ENCODE data around the gene MED29. TPM values are rescaled to one million over a fixed set of nuclear protein-coding genes. Genes with fewer than 3 reads are reported as not detected.
A peak's percentile ranks its signal among the peaks of the same experiment; 100 is the strongest.

Gene MED29
- total RNA-seq, 4 donors from 2014 or later = 25.4 to 52.8 (median 41.0) TPM

- TF ChIP-seq POLR2A (IDR thresholded peaks at IDR 0.05) = no peak
- TF ChIP-seq, protein P1, sequence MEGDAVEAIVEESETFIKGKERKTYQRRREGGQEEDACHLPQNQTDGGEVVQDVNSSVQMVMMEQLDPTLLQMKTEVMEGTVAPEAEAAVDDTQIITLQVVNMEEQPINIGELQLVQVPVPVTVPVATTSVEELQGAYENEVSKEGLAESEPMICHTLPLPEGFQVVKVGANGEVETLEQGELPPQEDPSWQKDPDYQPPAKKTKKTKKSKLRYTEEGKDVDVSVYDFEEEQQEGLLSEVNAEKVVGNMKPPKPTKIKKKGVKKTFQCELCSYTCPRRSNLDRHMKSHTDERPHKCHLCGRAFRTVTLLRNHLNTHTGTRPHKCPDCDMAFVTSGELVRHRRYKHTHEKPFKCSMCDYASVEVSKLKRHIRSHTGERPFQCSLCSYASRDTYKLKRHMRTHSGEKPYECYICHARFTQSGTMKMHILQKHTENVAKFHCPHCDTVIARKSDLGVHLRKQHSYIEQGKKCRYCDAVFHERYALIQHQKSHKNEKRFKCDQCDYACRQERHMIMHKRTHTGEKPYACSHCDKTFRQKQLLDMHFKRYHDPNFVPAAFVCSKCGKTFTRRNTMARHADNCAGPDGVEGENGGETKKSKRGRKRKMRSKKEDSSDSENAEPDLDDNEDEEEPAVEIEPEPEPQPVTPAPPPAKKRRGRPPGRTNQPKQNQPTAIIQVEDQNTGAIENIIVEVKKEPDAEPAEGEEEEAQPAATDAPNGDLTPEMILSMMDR (IDR thresholded peaks at IDR 0.05) = no peak
- peaks cover 0 to 27% (median 0%) of the 10 kb centered on the region in 3 donors for H3K36me3 ChIP-seq
- no peak for DNase-seq
- peak overlapping the region; percentile 82 to 91 (median 85) for H3K4me3 ChIP-seq
- no peaks in the 10 kb centered on the region for H3K9me3 ChIP-seq
- H3K27ac ChIP-seq = peak overlapping the region; percentile 79 to 91 (median 88)
- no peaks in the 10 kb centered on the region for H3K27me3 ChIP-seq
- H3K4me1 ChIP-seq = peaks cover 0 to 34% (median 19%) of the 10 kb centered on the region in 4 donors
Measured at GRCh38 chr19:39434123-39435076, 43.2 kb downstream of the MED29 start.

DNA sequence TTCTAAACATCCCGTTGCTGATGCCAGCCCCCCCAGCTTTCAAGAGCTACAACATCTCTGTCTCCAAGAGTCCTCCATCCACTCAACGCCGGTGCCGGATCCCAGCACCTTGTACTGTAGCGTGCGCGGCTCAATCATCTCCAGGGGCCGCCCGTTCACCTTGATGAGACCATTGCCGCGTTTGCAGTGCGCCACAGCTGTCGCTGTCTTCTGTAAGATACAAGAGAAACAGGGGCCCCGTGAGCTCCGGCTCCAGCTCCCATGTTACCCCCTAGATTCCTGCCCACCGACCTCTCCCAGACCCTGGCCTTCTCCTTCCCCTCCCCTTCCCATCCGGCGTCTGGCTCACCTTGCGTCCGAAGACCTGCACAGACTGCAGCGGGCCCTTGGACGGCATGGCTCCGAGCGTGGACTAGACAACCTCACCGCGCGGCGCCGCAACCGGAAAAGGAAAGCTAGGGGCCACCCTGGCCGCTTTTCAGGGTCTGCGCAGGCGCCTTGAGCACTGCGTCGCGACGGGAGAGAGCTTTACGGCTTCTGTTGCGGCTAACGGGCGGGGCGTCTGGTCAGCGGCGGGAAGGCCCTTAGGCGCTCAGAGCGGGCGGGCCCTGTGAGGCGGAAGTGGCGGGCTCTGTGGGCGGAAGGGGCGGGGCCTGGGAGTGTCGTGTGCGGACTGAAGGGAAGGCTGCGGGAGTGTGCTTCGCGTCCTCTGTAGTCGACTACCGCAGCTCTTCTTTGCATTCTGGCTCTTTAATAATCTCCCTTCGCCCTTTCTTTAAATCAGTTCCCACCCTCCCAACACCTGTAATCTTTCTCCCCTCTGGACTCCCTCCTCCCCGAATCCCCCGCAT is 44.5 kb downstream of the MED29 start, which contains the start of gene RPS16:
TSS of gene RPS16 (minus strand) at position 451 of the 851 bp plus-strand sequence. CDS start at position 397, 54 bp downstream.
- Histone ChIP-seq H3K4me1 (peaks cover 0 to 36% (median 17%) of the 10 kb centered on the region in 4 donors), H3K36me3 (peaks cover 0 to 27% (median 0%) of the 10 kb centered on the region in 3 donors), H3K4me3 (peak within 1 kb of the TSS; percentile 82 to 91 (median 85)), H3K27me3 (no peaks in the 10 kb centered on the region), H3K9me3 (no peaks in the 10 kb centered on the region), H3K27ac (peak within 1 kb of the TSS; percentile 79 to 91 (median 88))
- peak; percentile 98 to 99 (median 99) for DNase-seq
- TF ChIP-seq POLR2A (IDR thresholded peaks at IDR 0.05) = peak; percentile 97
- TF ChIP-seq, protein P1 (IDR thresholded peaks at IDR 0.05) = no peak

DNA sequence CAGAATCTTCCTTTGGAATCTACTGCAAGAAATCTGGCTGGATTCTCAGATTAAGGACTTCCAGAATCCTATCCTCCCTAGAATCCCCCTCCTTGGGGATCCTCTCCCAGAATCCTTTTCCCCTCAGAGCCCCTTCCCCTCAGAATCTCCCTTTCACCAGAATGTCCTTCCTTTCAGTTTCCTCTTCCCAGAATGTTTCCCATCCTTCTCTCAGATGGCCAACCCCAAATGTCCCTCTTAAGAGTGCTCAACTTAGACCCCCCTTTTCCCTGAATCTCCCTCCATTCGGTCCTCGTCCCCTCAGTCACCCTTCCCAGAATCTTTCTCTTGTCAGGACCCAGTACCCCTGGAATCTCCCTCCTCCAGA is 45.2 kb downstream of the MED29 start:
- no peak for TF ChIP-seq POLR2A (IDR thresholded peaks at IDR 0.05)
- TF ChIP-seq, protein P1 (IDR thresholded peaks at IDR 0.05) = no peak
- peak overlapping the region; percentile 82 to 91 (median 85) for H3K4me3 ChIP-seq
- H3K27ac ChIP-seq = peak overlapping the region; percentile 79 to 91 (median 88)
- DNase-seq = no peak
- peaks cover 0 to 27% (median 0%) of the 10 kb centered on the region in 3 donors for H3K36me3 ChIP-seq
- no peaks in the 10 kb centered on the region for H3K9me3 ChIP-seq
- H3K4me1 ChIP-seq = peaks cover 0 to 33% (median 11%) of the 10 kb centered on the region in 4 donors
- no peaks in the 10 kb centered on the region for H3K27me3 ChIP-seq

- Histone ChIP-seq H3K27ac (no peak overlapping the region), H3K36me3 (peaks cover 0 to 10% (median 0%) of the 10 kb centered on the region in 3 donors), H3K4me3 (no peak overlapping the region), H3K4me1 (peaks cover 0 to 33% (median 11%) of the 10 kb centered on the region in 4 donors), H3K27me3 (no peaks in the 10 kb centered on the region), H3K9me3 (no peaks in the 10 kb centered on the region)
- TF ChIP-seq, protein P1 (IDR thresholded peaks at IDR 0.05) = no peak
- TF ChIP-seq POLR2A (IDR thresholded peaks at IDR 0.05) = no peak
- DNase-seq = no peak
Measured at GRCh38 chr19:39438270-39438934, 47.2 kb downstream of the MED29 start.

Data from Peyer's patch (tissue), 4 donors.